ENCODE measurements around the gene PPP2R2C.

Gene PPP2R2C

GRCh38 chr4:6465955-6466354, 6.5 kb downstream of the PPP2R2C start:
- H3K79me2 ChIP-seq (ENCODE audit: insufficient read depth, low read length): no peaks in the 10 kb centered on the region
- no peak for DNase-seq
- H2AFZ ChIP-seq (ENCODE audit: low read depth, low read length): no peak overlapping the region
- no peak overlapping the region for H3K4me2 ChIP-seq (ENCODE audit: insufficient read depth, low read length)
- H3K27me3 ChIP-seq (ENCODE audit: insufficient read depth, low read length, poor library complexity): peaks cover under 1% of the 10 kb centered on the region
- H4K20me1 ChIP-seq (ENCODE audit: insufficient read depth, low read length): no peaks in the 10 kb centered on the region
- no peak overlapping the region for H3K27ac ChIP-seq (ENCODE audit: low read length)
- no peaks in the 10 kb centered on the region for H3K9me3 ChIP-seq (ENCODE audit: insufficient read depth, low read length, severe bottlenecking)
- TF ChIP-seq EZH2 (IDR thresholded peaks at IDR 0.05; ENCODE audit: borderline replicate concordance, low read depth, low read length, severe bottlenecking): no peak
- no peak for TF ChIP-seq CTCF (IDR thresholded peaks at IDR 0.05; ENCODE audit: borderline replicate concordance, extremely low read depth, low read length, poor library complexity, severe bottlenecking)
- H3K4me3 ChIP-seq (ENCODE audit: low read depth in 1 of 2, low read length in 2 of 2): no peak overlapping the region
- ATAC-seq (ENCODE audit: insufficient read depth, low read depth): no peak
- H3K9ac ChIP-seq (ENCODE audit: low read depth, low read length): no peak overlapping the region
- H3K36me3 ChIP-seq (ENCODE audit: insufficient read depth, low read length): no peaks in the 10 kb centered on the region
- no peaks in the 10 kb centered on the region for H3K4me1 ChIP-seq (ENCODE audit: insufficient read depth, low read length)

GRCh38 chr4:6464842-6465588, 7.4 kb downstream of the PPP2R2C start:
- Histone ChIP-seq H3K4me2 (ENCODE audit: insufficient read depth, low read length) (no peak overlapping the region), H2AFZ (ENCODE audit: low read depth, low read length) (no peak overlapping the region), H3K9ac (ENCODE audit: low read depth, low read length) (no peak overlapping the region), H3K9me3 (ENCODE audit: insufficient read depth, low read length, severe bottlenecking) (no peaks in the 10 kb centered on the region), H3K4me3 (ENCODE audit: low read depth in 1 of 2, low read length in 2 of 2) (no peak overlapping the region), H3K27me3 (ENCODE audit: insufficient read depth, low read length, poor library complexity) (peaks cover 3% of the 10 kb centered on the region), H3K27ac (ENCODE audit: low read length) (no peak overlapping the region), H3K36me3 (ENCODE audit: insufficient read depth, low read length) (no peaks in the 10 kb centered on the region), H4K20me1 (ENCODE audit: insufficient read depth, low read length) (no peaks in the 10 kb centered on the region), H3K4me1 (ENCODE audit: insufficient read depth, low read length) (no peaks in the 10 kb centered on the region), H3K79me2 (ENCODE audit: insufficient read depth, low read length) (no peaks in the 10 kb centered on the region)
- DNase-seq: no peak
- ATAC-seq (ENCODE audit: insufficient read depth, low read depth): no peak
- no peak for TF ChIP-seq EZH2 (IDR thresholded peaks at IDR 0.05; ENCODE audit: borderline replicate concordance, low read depth, low read length, severe bottlenecking)
- no peak for TF ChIP-seq CTCF (IDR thresholded peaks at IDR 0.05; ENCODE audit: borderline replicate concordance, extremely low read depth, low read length, poor library complexity, severe bottlenecking)

- Histone ChIP-seq H3K9ac (ENCODE audit: low read depth, low read length) (no peak overlapping the region), H4K20me1 (ENCODE audit: insufficient read depth, low read length) (no peaks in the 10 kb centered on the region), H3K4me3 (ENCODE audit: low read depth in 1 of 2, low read length in 2 of 2) (no peak overlapping the region), H3K27me3 (ENCODE audit: insufficient read depth, low read length, poor library complexity) (peaks cover 3% of the 10 kb centered on the region), H3K36me3 (ENCODE audit: insufficient read depth, low read length) (no peaks in the 10 kb centered on the region), H3K4me1 (ENCODE audit: insufficient read depth, low read length) (no peaks in the 10 kb centered on the region), H3K27ac (ENCODE audit: low read length) (no peak overlapping the region), H2AFZ (ENCODE audit: low read depth, low read length) (no peak overlapping the region), H3K4me2 (ENCODE audit: insufficient read depth, low read length) (no peak overlapping the region), H3K79me2 (ENCODE audit: insufficient read depth, low read length) (no peaks in the 10 kb centered on the region), H3K9me3 (ENCODE audit: insufficient read depth, low read length, severe bottlenecking) (no peaks in the 10 kb centered on the region)
- no peak for DNase-seq
- TF ChIP-seq EZH2 (IDR thresholded peaks at IDR 0.05; ENCODE audit: borderline replicate concordance, low read depth, low read length, severe bottlenecking) (no peak), CTCF (IDR thresholded peaks at IDR 0.05; ENCODE audit: borderline replicate concordance, extremely low read depth, low read length, poor library complexity, severe bottlenecking) (no peak)
- ATAC-seq (ENCODE audit: insufficient read depth, low read depth): no peak
These were observed 8.8 kb downstream of the PPP2R2C start for GRCh38 chr4:6463311-6464289.
